Neural cell (in vitro differentiated cells): ENCODE data around the gene DOK7.

ENCODE experiments used
- CTCF ChIP-seq: fragments of 450-650 bp; IDR thresholded peaks from 2 replicates; pipeline ENCODE4 v1.5.1; 2014; ENCODE audit warnings: antibody characterized with exemption, mild to moderate bottlenecking, moderate library complexity; ENCODE audit not compliant: poor library complexity, severe bottlenecking
- EZH2 ChIP-seq: fragments of 200-600, 300-800 bp; shearing (Covaris generic), sonication (generic); IDR thresholded peaks from 2 replicates; pipeline ENCODE4 v1.6.1; 2014; ENCODE audit warnings: antibody characterized with exemption, low read length, borderline replicate concordance, mild to moderate bottlenecking; ENCODE audit not compliant: insufficient read depth, poor library complexity, severe bottlenecking
- POLR2AphosphoS5 ChIP-seq: IDR thresholded peaks from 2 replicates; pipeline ENCODE4 v1.6.1; 2012
- REST ChIP-seq: IDR thresholded peaks from 2 replicates; pipeline ENCODE4 v1.6.1; 2012; ENCODE audit warnings: borderline replicate concordance
- SMC3 ChIP-seq: fragments of 450-650 bp; conservative IDR thresholded peaks from 2 replicates; pipeline ENCODE4 v1.6.1; 2014; ENCODE audit warnings: antibody characterized with exemption, mild to moderate bottlenecking, moderate library complexity; ENCODE audit not compliant: poor library complexity

- TF ChIP-seq CTCF = no peak
- no peak for TF ChIP-seq EZH2
- no peak for TF ChIP-seq POLR2AphosphoS5
- no peak for TF ChIP-seq SMC3
- no peak for TF ChIP-seq REST
These were observed 28.0 kb upstream of the DOK7 start for GRCh38 chr4:3434881-3435685.
